Daoy (cell line): ENCODE measurements around the gene CCNYL1. TPM values are rescaled to one million over a fixed set of nuclear protein-coding genes. Genes with fewer than 3 reads are reported as not detected.
A peak's percentile ranks its signal among the peaks of the same experiment; 100 is the strongest.
"Not testable (repeated sequence)": the region's sequence is repeated elsewhere in the genome, so short reads cannot be mapped to it uniquely, and the experiment has no call there.

ENCODE experiments used
- DNase-seq: peaks from one replicate; pipeline ENCODE4 v3.0.0-alpha.2; 2015; ENCODE audit warnings: low read depth
- total RNA-seq: library from RNA; depleted of rRNA; stranded (reverse); fragments of >200 nt; shearing (Covaris generic); gene quantifications from 2 replicates; pipeline ENCODE4 v1.2.3, GENCODE V29; 2014; rRNA removed

Gene CCNYL1
- total RNA-seq = 3.2 and 3.6 TPM in 2 replicates

DNA sequence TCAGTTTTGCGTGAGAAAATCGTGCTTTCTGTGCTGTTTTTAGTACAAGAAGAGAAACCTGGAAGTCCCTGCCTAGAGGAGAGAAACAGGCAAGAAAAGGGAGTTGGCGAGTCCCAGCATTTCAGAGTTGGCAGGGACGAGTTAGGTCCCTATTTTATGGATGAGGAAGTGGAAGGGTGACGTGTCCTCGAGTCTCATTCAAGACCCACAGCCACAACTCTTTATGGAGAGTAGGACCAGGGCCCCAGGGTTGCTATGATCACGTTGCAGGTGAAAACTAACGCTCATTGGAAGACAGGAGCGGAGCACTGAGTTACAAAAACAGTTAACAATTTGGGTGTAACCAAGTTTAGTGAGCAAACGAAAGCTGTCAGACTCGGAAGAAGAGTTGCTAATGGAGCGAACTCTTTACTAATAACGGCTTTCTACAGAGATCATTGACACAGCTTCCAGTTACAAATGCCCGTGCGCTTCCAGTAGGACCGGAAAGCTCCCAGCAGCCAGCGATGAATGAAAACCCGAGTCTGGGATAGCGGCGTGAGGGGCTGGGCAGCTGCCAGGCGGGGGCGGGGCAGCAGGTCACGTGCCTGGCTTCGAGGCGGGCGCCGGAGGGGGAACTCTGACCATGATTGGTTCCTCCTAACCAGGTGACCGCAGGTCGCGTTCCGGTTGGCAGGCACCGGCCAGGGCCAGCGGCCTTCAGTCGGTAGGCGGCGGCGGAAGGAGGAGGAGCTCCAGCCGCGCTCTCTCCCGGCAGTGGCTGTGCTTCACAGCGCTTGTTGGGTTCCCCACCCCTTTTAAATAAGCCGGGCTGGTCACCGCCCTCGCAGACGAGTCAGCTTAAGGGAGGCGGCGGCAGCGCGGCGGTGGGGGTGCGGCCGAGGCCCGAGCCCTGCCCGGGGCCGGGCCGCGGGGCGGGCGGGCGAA, at the start of gene CCNYL1:
TSS of gene CCNYL1 (plus strand) at position 827 of the 927 bp plus-strand sequence. CDS start 257 bp downstream, outside the sequence.
- DNase-seq = peak; percentile 99

DNA sequence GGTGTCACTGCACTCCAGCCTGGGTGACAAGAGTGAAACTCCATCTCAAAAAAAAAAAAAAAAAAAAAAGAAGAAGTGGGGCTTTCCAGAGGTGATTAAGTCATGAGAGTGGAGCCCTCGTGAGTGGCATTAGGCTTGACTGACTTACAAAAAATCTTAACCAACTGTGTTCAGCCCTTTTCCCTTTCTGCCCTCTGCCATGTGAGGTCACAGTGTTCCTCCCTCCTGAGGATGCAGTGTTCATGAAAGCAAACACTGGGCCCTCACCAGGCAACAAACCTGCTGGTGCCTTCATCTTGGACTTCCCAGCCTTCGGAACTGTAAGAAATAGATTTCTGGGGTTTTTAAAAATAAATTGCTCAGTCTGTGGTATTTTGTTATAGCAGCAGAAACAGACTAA, 49.2 kb upstream of the CCNYL1 start:
- DNase-seq = no peak

DNA sequence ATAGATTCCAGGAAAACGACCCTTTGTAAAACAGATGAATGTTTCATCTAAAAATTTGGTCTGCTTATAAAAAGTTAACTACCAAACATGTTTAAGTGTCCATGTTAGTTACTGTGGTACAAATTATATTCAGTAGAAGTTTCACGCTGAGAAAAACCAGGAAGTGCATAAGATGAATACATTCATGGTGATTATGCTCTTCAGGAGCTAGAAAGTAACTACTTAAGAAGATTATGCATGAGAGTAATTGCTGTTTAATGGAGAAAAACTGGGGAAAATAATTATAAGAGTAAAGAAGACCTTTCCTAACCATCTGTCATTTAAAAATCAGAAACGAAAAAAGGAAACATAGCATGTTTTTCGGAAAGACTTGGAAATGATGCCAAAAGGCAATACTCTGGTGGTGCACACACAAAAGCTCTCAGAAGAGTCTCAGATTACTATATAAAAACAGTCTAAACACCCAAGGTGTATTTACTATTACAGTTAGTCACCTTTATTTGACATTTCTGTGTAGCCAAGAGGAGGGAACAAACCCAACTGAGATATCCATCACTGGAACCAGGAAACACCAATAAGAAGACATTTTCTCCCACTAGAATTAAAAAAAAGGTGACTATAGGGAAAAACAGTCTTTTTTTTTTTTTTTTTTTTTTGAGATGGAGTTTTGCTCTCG, 47.4 kb upstream of the CCNYL1 start:
- DNase-seq = no peak

DNA sequence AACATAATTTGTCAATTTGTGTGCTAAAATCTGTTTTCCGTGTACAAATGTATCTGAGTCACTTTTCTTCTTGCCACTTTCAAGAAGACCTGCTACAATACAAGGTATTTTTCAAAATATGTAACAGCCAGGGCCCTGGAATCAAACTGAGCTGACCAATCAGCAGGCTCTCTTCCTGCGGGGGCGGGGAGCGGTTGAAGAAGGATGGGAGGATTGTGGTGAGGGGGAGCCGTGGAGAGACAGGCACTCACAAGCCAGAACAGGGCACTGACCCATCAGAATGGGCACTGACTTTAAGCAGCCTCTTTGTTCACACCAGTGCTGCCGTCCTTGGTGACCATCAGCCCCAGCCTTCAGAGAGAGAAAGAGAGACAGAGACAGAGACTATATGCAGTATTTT, 40.6 kb upstream of the CCNYL1 start:
- no peak for DNase-seq

DNA sequence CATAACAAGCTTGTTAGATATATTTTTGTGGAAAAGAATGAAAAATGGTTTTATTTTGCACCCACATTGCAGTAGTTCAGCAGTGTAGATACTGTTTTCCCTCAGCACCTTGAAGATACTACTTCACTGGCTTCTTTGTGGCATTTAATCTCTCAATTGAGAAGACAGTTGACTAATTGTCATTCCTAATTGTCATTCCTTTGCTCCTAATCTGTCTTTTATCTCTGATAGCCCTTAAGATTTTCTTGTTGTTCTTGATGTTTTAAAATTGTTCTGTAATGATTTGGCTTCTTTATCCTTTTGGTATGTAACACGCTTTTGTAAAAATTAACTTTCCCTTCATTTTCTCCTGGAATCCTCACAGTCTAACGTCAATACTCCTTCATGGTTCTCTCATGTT, 38.0 kb upstream of the CCNYL1 start:
- no peak for DNase-seq

DNA sequence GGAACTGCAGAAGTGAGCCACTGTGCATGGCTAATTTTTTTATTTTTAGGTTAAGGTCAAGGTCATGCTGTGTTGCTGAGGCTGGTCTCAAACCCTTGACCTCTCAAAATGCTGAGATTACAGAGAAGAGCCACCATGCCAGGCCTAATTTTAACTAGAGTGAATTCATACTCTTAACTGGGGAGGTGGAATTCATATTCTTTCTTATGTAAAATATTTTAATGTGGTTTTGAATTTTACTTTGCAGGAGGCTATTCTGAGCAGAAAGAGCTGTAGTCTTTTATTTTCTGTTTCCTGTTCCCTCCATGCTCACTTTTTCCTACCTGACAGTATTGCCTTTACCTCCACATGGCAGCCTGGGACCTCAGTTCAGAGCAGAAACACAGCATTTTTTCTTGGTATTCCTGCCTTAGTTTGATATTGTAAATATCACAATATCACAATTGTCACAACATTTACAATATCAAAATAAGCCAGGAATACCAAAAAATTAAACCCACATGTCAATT, 37.1 kb upstream of the CCNYL1 start:
- no peak for DNase-seq

DNA sequence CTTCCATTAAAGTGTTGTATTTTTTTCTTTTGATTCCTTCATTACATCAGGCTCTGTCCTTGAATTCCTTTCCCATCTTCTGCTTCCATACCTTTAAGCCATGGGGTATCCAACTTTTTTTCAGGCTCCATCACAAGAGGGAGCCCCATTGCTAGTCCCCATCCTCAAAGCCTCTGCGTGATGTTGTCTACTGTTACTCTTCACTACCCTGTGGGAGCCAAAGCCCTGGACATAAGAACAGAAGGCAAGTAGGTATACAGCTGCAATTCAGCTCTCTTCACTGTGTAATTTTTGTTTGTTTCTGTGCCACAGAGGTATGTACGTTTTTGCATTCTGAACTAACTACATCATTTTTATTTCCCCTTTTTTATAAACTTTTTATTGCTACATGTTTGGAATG, 36.6 kb upstream of the CCNYL1 start:
- DNase-seq = no peak

DNA sequence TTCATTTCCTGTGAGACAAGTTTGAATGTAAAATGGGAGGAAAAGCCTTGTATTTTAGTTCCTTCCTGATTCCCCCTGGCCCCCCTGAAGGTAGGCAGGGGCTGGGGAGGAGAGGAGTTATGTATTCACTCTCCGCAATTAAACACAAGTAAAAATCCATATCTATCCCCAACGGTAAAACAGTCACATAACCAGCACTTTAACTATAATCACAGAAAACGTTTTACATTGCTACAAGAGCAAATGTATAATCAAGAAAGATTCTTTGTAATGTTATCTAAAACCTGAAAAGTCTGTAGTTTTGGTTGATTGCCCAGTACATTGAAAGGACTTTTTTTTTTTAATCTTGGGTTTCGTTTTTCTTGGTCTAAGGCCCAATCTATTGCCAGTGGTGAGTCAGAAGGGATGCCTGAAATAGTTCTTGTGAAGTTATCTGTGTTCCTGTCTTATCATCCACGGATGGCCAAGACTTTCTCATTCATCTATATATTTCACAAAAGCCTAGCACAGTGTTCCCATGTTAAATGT, 34.5 kb upstream of the CCNYL1 start:
- peak; percentile 69 for DNase-seq

DNA sequence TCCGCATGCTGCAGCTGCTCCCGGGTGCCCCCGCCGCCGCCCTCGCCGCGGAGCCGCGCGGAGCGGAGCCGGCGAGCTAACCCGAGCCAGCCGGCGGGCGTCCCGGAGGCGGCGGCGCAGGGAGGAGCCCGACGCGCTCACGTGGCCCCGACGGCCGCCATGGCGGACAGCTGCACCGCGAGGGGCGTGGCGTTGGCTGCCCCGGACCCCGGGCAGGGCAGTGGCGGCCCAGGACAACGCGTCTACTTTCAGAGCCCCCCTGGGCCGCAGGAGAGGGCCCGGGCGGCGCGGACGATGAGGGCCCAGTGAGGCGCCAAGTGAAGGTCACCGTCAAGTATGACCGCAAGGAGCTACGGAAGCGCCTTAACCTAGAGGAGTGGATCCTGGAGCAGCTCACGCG, 30.0 kb upstream of the CCNYL1 start:
- no peak for DNase-seq

DNA sequence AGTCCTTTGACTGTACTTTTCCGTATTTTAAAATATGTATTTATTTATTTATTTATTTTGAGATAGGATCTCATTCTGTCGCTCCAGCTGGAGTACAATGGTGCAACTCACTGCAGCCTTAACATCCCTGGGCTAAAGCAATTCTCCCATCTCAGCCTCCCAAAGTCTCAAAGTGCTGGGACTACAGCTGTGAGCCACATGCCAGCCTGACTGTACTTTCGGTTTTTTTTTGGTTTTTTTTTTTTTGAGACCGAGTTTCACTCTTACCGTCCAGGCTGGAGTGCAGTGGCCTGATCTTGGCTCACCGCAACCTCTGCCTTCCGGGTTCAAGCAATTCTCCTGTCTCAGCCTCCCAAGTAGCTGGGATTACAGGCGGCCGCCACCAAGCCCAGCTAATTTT, 28.9 kb upstream of the CCNYL1 start:
- DNase-seq = no peak

DNA sequence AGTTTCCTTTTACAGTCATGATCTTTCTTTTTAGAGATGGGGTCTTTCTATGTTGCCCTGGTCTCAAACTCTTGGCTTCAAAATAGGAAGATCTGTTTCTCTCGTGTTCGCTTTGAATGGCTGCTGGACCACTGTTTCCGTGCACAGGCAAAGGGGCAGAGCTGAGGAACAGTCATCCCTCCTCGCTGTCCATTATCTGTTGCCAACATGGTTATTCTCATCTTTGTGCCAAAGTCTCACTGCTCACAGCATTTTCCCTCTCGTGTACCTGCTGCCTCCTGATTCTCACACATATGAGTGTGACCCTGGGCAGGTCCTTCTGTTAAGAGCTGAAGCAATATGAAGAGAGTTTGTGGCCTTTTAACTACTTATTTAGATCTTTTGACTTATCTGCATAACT, 28.0 kb upstream of the CCNYL1 start:
- DNase-seq = peak; percentile 10

DNA sequence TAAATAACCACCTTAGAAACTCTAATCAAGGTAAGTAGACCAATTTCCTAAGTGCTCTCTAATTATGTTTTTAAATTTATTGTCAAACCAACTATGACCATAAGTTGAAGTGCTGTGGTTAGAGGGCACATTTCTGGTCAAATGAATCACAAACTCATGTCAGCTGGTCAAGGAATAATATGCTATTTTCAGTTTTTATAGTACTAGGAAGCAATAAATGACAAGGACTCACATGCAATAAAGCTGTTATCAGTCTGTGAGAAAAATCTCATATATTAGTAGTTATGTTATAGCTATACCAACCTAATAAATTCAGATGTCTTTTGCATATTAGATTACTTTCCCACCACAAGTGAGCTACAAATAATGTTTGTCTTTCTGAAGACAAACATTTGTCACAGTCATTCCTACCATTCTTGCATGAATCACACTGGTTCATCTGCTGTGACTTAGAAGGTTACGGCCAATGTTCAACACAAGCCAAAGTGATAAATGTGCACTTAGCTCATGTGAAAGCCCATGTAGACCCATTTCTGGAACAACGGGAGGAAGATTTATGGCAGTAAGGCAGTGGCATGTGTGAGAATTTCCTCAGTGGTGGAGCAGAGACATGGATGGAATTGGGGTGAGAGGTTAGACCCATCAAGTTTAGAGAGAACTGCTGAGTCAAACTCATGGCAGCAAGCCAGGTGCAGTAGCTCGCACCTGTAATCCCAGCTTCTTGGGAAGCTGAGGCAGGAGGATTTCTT, 27.4 kb upstream of the CCNYL1 start:
- DNase-seq = peak; percentile 76

DNA sequence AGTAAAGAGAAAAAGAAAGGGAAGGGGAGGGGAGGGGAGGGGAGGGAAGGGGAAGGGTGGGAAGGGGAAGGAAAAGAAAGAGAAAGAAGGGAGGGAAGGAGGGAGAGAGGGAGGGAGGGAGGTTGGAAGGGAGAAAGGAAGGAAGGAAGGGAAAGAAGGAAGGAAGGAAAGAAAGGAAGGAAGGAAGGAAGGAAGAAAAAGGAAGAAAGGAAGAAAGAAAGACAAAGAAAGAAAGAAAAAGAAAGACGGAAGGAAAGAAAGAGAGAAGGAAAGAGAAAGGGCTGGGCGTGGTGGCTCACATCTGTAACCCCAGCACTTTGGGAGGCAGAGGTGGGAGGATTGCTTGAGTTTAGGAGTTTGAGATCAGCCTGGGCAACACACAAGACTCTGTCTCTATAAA, 24.6 kb upstream of the CCNYL1 start:
- DNase-seq = no peak

DNA sequence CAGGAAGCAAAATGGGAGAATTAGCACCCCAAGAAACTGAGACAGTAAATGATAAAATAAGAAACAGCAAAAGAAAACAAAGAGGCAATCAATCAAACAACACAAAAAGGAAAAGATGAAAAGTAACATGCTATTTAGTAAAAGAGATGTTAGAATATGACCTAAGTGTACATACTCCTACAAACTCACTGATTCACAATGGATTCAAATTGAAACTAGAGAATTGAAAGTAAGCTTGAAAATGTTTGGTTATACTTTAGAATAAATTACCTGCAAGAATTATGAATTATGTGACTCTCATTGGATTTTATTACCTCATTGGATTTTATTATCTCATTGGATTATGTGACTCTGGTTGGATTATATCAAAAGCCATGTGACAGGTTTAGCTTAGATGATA, 22.8 kb upstream of the CCNYL1 start:
- DNase-seq = no peak

DNA sequence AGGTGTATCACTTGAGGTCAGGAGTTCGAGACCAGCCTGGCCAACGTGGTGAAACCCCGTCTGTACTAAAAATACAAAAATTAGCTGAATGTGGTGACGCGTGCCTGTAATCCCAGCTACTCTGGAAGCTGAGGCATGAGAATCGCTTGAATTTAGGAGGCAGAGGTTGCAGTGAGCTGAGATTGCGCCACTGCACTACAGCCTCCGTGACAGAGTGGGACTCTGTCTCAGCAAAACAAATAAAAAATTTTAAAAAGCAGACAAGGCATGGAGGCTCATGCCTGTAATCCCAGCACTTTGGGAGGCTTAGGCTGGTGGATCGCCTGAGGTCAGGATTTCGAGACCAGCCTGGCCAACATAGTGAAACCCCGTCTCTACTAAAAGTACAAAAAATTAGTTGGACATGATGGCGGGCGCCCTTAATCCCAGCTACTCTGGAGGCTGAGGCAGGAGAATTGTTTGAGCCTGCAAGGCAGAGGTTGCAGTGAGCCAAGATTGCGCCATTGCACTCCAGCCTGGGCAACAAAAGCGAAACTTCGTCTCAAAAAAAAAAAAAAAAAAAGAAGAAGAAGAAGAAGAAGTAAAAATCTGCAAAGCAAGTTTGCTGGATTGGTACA, 20.5 kb upstream of the CCNYL1 start:
- DNase-seq = not testable (repeated sequence)

DNA sequence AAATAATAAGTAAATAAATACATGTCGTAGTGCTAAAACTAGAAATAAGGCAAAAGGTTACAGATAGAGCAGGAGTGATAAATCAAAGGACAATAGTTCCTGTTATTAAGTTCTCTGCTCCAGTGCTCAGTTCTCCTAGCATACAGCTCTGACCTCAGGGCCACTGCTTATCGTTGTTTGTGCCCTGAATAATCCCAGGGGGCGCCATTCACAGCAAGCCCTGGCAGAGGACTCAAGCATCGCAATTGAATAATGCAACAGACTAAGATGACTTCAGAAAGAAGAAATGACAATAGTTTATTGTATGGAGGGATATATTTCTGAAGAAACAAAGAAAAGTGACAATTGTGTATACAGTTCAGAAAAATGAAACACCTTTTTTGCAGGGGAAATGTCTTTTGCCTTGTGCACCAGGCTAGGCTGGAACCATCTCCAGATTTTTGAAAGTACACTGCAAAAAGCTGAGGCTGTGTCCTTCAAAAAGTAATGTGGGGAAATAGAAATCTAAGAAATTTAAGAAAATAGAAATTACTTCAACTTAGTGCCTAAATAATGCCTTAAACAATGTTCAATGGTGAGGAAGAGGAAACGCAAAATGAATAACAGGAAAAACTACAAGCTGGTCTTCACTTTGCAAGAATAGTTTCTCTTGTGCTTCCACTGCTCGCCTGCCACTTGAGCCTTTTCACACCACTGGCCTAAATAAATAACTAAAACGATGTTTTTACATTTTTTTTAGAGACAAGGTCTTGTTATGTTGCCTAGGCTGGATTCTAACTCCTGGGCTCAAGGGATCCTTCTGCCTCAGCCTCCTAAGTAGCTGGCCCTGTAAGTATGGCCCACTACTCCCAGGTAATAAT, 19.0 kb upstream of the CCNYL1 start:
- DNase-seq = peak; percentile 19

DNA sequence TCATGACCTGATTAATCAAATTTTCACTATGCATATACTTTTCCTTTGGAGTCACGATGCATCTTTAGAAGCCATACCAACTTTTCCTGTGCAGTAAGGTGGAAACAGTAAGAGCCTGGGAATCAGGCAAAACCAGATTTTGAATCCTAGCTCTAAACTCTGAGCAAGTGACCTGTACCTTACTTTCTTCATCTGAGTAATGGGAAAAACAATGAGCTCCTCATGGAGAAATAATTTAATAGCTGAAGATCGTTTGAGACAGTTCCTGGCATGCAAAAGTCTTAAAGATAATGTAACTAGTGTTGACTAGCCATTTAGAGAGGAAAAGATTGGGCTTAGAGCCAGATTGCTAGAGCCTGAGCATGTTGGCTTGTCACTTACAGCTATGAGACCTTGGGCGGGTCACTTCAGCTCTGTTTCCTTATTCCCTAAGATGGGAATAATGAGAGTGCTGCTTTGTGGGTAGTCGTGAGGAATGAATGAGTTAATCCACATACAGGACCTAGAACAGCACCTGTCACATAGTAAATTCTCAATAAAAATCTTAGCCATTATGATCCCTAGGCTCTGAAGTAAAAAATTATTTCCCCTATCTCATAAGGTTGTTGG, 17.7 kb upstream of the CCNYL1 start:
- DNase-seq = no peak

DNA sequence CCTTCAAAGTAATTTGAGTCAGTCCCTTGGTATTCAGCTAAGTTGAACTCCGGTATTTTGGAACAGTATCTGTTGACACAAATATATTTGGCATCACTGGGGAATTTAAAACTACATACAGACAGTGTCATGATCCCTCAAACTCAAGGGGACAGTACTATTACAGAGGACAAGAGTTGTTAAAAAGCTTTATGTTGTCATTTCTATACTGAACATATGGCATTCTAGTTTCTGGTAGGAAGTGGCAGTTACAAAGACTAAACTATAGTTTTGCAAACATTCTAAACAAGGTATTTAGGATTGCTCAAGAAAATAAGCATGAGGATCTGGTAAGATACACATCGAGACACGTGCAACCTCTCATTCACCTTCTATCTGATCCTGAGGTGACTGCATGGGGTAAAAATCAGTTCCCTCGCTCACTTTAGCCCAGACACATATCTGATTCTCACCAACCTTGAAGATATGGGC, 16.6 kb upstream of the CCNYL1 start:
- DNase-seq = no peak

DNA sequence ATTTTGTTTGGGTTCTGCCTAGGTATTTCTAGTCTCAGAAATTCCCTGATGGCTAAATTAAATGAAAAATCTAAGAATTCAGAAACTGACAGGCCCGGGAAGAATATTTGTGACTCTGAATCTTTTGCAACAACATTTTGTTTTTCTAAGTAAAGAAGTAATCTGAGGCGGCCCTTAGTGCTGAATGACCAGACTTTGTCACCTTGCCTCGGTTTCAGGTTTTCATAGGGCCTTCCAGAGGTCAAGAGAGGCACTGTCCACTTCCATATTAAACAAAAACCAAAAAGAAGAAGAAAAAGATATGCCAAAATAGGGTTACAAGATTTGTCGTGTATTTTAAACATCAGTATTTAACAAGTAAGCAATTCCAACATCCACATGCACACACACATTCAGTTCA, 16.1 kb upstream of the CCNYL1 start:
- no peak for DNase-seq

DNA sequence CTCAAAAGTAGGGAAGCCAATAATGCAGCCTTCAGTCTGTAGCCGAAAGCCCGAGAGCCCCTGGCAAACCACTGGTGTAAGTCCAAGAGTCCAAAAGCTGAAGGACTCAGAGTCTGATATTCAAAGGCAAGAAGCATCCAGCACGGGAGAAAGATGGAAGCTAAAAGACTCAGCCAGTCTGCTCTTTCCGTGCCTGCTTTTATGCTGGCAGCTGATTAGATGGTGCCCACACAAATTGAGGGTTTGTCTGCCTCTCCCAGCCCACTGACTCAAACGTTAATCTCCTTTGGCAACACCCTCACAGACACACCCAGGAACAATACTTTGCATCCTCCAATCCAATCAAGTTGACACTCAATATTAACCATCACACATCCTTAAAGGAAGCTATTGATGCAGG, 14.5 kb upstream of the CCNYL1 start:
- not testable (repeated sequence) for DNase-seq
